Esophagus squamous epithelium (tissue), 5 donors: ENCODE data around the gene ERBB3. TPM values are rescaled to one million over a fixed set of nuclear protein-coding genes. Genes with fewer than 3 reads are reported as not detected.
A peak's percentile ranks its signal among the peaks of the same experiment; 100 is the strongest.

Experiments
- DNase-seq: peaks from one replicate; lab custom pipeline; 2025; lab: John Stamatoyannopoulos, UW
- H3K27ac ChIP-seq, 4 donors: fragments of 200-600 bp; sonication (generic); one replicate each; pipeline ENCODE4 v1.5.1; 2016 to 2019; ENCODE audit warnings: mild to moderate bottlenecking in 1 of 4
- H3K27me3 ChIP-seq, 4 donors: fragments of 200-600 bp; sonication (generic); 1 replicate in 3 of 4; 2 replicates in 1 of 4; pipeline versions ENCODE4 v1.5.1 to v1.6.0; 2017 to 2021; ENCODE audit warnings: antibody characterized with exemption in 1 of 4
- H3K36me3 ChIP-seq, 3 donors: fragments of 200-600 bp; sonication (generic); one replicate each; pipeline ENCODE4 v1.5.1; 2016 to 2019
- H3K4me1 ChIP-seq, 3 donors: fragments of 200-600 bp; sonication (generic); one replicate each; pipeline ENCODE4 v1.5.1; 2017 to 2019
- H3K4me3 ChIP-seq, 4 donors: fragments of 200-600 bp; sonication (generic); 1 replicate in 3 of 4; 2 replicates in 1 of 4; pipeline ENCODE4 v1.5.1; 2016 to 2019; ENCODE audit warnings: mild to moderate bottlenecking in 2 of 4, moderate library complexity in 1 of 4
- H3K9me3 ChIP-seq, 3 donors: fragments of 200-600 bp; sonication (generic); one replicate each; pipeline ENCODE4 v1.5.1; 2016 to 2019
- CTCF ChIP-seq, 6 experiments: fragments of 450-650 bp in 4 of 6; fragments of 200-600 bp in 2 of 6; sonication (generic) in 2 of 6; IDR thresholded peaks; one replicate each; pipeline ENCODE4 v1.5.1; 2016 to 2019; ENCODE audit warnings: antibody characterized with exemption in 6 of 6, mild to moderate bottlenecking in 4 of 6, moderate library complexity in 4 of 6
- POLR2A ChIP-seq, 4 donors: fragments of 450-650 bp; IDR thresholded peaks; one replicate each; pipeline ENCODE4 v1.6.1; 2017; ENCODE audit warnings: antibody characterized with exemption in 4 of 4, mild to moderate bottlenecking in 4 of 4, moderate library complexity in 3 of 4
- WGBS, 2 donors: methylation state at CpG; one replicate each; pipeline ENCODE4 v1.1.5; 2018; 5-methylcytosine and 5-hydroxymethylcytosine counted together
- intact Hi-C: fragments of 100-400 bp; cut with DNase I; formaldehyde crosslinking; loops from one replicate; pipeline ENCODE4 v1.15.0; 2022
- total RNA-seq, 4 donors: library from RNA; depleted of rRNA; stranded (reverse); fragments of >200 nt; gene quantifications; one replicate each; pipeline ENCODE4 v1.1.0, GENCODE V29; 2016
- donor health status: DM: yes; HTN: yes; CAD: no.

The ERBB3 gene
- total RNA-seq, 4 donors from 2014 or later: 36.0 to 125 (median 82.8) TPM

DNA sequence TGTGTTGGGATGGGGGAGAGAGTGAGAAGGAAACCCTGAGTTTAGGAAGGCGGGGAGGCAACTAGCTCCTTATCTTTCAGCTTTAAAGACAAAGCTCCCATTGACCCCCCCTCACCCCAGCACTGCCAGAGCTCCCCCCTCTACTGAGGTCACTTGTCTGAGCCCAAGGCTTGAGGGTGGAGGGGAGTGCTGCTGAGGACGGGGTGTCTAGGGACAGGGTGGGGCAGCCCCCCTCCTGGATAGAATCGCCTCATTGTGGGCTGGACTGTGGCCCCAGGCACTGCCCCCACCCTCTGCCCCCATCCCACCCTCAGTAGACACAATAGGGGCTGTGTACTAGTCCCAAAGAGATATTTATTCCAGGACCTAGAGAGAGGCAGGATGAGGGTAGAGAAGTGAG, 3.0 kb downstream of the ERBB3 start:
- H3K27ac ChIP-seq: peak overlapping the region in 3 of 4 donors; percentile 91 to 99 (median 98)
- no peak overlapping the region for H3K4me3 ChIP-seq
- peaks cover 0 to 55% (median 0%) of the 10 kb centered on the region in 3 donors for H3K36me3 ChIP-seq
- intact Hi-C loops: no loop called here
- H3K4me1 ChIP-seq: peaks cover 4 to 89% (median 6%) of the 10 kb centered on the region in 3 donors
- no peaks in the 10 kb centered on the region for H3K9me3 ChIP-seq
- no peak for DNase-seq
- 62 to 73% methylated on average over 3 of the region's 3 CpGs for WGBS, 2 donors
- H3K27me3 ChIP-seq: peaks cover 0 to 12% (median 0%) of the 10 kb centered on the region in 4 donors
- TF ChIP-seq CTCF (IDR thresholded peaks at IDR 0.05) (no peak), POLR2A (IDR thresholded peaks at IDR 0.05) (no peak)

GRCh38 chr12:56084958-56085543, 5.1 kb downstream of the ERBB3 start:
- peaks cover 0 to 76% (median 0%) of the 10 kb centered on the region in 3 donors for H3K36me3 ChIP-seq
- no peaks in the 10 kb centered on the region for H3K9me3 ChIP-seq
- H3K4me3 ChIP-seq: no peak overlapping the region
- TF ChIP-seq CTCF (IDR thresholded peaks at IDR 0.05) (peak in 1 of 6 experiments; percentile 34), POLR2A (IDR thresholded peaks at IDR 0.05) (no peak)
- H3K4me1 ChIP-seq: peaks cover 4 to 70% (median 5%) of the 10 kb centered on the region in 3 donors
- H3K27me3 ChIP-seq: peaks cover 0 to 8% (median 0%) of the 10 kb centered on the region in 4 donors
- intact Hi-C loops: no loop called here
- H3K27ac ChIP-seq: peak overlapping the region in 2 of 4 donors; percentile 42 to 72
- no peak for DNase-seq
- 85% methylated on average over 14 to 15 of the region's 15 CpGs for WGBS, 2 donors

- peaks cover 0 to 85% (median 0%) of the 10 kb centered on the region in 3 donors for H3K36me3 ChIP-seq
- peak overlapping the region; percentile 42 to 72 (median 62) for H3K27ac ChIP-seq
- intact Hi-C loops: no loop called here
- H3K27me3 ChIP-seq: no peaks in the 10 kb centered on the region
- TF ChIP-seq POLR2A (IDR thresholded peaks at IDR 0.05) (no peak), CTCF (IDR thresholded peaks at IDR 0.05) (no peak)
- 78% methylated on average over 3 of the region's 3 CpGs for WGBS, 2 donors
- H3K4me3 ChIP-seq: no peak overlapping the region
- peaks cover 0 to 60% (median 0%) of the 10 kb centered on the region in 3 donors for H3K4me1 ChIP-seq
- H3K9me3 ChIP-seq: no peaks in the 10 kb centered on the region
- no peak for DNase-seq
Measured at GRCh38 chr12:56086096-56086495, 6.1 kb downstream of the ERBB3 start.

- Histone ChIP-seq H3K27me3 (no peaks in the 10 kb centered on the region), H3K36me3 (peaks cover 0 to 88% (median 0%) of the 10 kb centered on the region in 3 donors), H3K9me3 (no peaks in the 10 kb centered on the region), H3K27ac (peak overlapping the region; percentile 42 to 72 (median 62)), H3K4me1 (peaks cover 0 to 55% (median 0%) of the 10 kb centered on the region in 3 donors), H3K4me3 (no peak overlapping the region)
- intact Hi-C loops: no loop called here
- DNase-seq: no peak
- TF ChIP-seq POLR2A (IDR thresholded peaks at IDR 0.05): no peak
- TF ChIP-seq CTCF (IDR thresholded peaks at IDR 0.05): no peak
- 72 to 90% methylated on average over 4 to 6 of the region's 6 CpGs for WGBS, 2 donors
Measured at GRCh38 chr12:56086608-56087007, 6.6 kb downstream of the ERBB3 start.

DNA sequence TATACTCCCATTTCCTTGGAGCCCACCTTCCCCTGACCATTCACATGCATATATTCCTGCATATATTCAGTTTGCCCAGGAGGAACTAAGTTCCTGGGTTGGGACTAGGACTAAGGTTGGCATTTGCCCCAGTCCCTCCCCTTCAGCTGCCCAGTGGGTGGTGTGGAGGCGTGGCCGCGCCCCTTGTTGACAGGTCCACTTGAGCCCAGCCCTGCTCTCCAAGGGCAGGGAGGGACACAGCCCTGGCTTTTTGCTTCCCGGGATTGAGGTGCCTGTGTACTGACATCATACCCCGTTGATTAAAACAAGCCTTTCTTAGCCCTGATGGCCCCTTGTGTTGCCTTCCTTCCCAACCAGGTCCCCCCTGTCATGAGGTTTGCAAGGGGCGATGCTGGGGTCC, 7.3 kb downstream of the ERBB3 start:
- H3K4me3 ChIP-seq: no peak overlapping the region
- H3K27me3 ChIP-seq: no peaks in the 10 kb centered on the region
- DNase-seq: no peak
- intact Hi-C loops: no loop called here
- no peaks in the 10 kb centered on the region for H3K9me3 ChIP-seq
- WGBS, 2 donors: 66 to 78% methylated on average over 2 to 3 of the region's 6 CpGs
- peak overlapping the region in 3 of 4 donors; percentile 21 to 72 (median 71) for H3K27ac ChIP-seq
- peaks cover 0 to 49% (median 0%) of the 10 kb centered on the region in 3 donors for H3K4me1 ChIP-seq
- TF ChIP-seq CTCF (IDR thresholded peaks at IDR 0.05): no peak
- TF ChIP-seq POLR2A (IDR thresholded peaks at IDR 0.05): no peak
- H3K36me3 ChIP-seq: peaks cover 0 to 90% (median 0%) of the 10 kb centered on the region in 3 donors
